Astrocyte (in vitro differentiated cells and primary cell): ENCODE results near the gene NCEH1. TPM values are rescaled to one million over a fixed set of nuclear protein-coding genes. Genes with fewer than 3 reads are reported as not detected.

Experiments used
- DNase-seq: peaks from one replicate; pipeline ENCODE4 v3.0.0-alpha.2; 2010; ENCODE audit warnings: low read depth
- FAIRE-seq: peaks from 2 replicates; lab custom pipeline; 2011; peaks lifted over from hg19 to GRCh38; lab: Jason Lieb, UNC
- H2AFZ ChIP-seq: 2 replicates; pipeline ENCODE4 v1.6.0; 2012; ENCODE audit warnings: low read depth, low read length, inconsistent platforms
- H3K27ac ChIP-seq: 2 replicates; pipeline ENCODE4 v1.5.1; 2011; ENCODE audit warnings: low read depth, low read length, inconsistent platforms
- H3K27me3 ChIP-seq: 2 replicates; pipeline ENCODE4 v1.6.0; 2011; ENCODE audit warnings: low read length, inconsistent platforms; ENCODE audit not compliant: insufficient read depth
- H3K36me3 ChIP-seq: 2 replicates; pipeline ENCODE4 v1.5.1; 2011; ENCODE audit warnings: low read length, inconsistent platforms; ENCODE audit not compliant: insufficient read depth
- H3K4me1 ChIP-seq: 2 replicates; pipeline ENCODE4 v1.5.1; 2011; ENCODE audit warnings: low read length, inconsistent platforms; ENCODE audit not compliant: insufficient read depth
- H3K4me2 ChIP-seq: 2 replicates; pipeline ENCODE4 v1.6.0; 2012; ENCODE audit warnings: low read length, inconsistent platforms
- H3K4me3 ChIP-seq: 2 replicates; pipeline ENCODE4 v1.5.1; 2011; ENCODE audit warnings: low read depth, mild to moderate bottlenecking, low read length, inconsistent platforms; ENCODE audit not compliant: insufficient read depth
- H3K79me2 ChIP-seq: 2 replicates; pipeline ENCODE4 v1.6.0; 2012; ENCODE audit warnings: mild to moderate bottlenecking, low read length, inconsistent platforms; ENCODE audit not compliant: insufficient read depth
- H3K9ac ChIP-seq: 2 replicates; pipeline ENCODE4 v1.6.0; 2012; ENCODE audit warnings: mild to moderate bottlenecking, low read length, inconsistent platforms
- H3K9me3 ChIP-seq: 2 replicates; pipeline ENCODE4 v1.5.1; 2012; ENCODE audit warnings: low read depth, mild to moderate bottlenecking, low read length, inconsistent platforms; ENCODE audit not compliant: insufficient read depth
- H4K20me1 ChIP-seq: 2 replicates; pipeline ENCODE4 v1.6.0; 2012; ENCODE audit warnings: low read length, inconsistent platforms; ENCODE audit not compliant: insufficient read depth
- H3K27ac Mint-ChIP-seq: one replicate; pipeline ENCODE4 v1.8.0; 2021; ENCODE audit warnings: mild to moderate bottlenecking, mixed read lengths; ENCODE audit not compliant: unreplicated experiment
- H3K27me3 Mint-ChIP-seq: one replicate; pipeline ENCODE4 v1.8.0; 2021; ENCODE audit warnings: low read depth, mixed read lengths; ENCODE audit not compliant: unreplicated experiment
- H3K36me3 Mint-ChIP-seq: one replicate; pipeline ENCODE4 v1.8.0; 2021; ENCODE audit warnings: low read depth, mixed read lengths; ENCODE audit not compliant: unreplicated experiment
- H3K4me1 Mint-ChIP-seq: one replicate; pipeline ENCODE4 v1.8.0; 2021; ENCODE audit warnings: low read depth, mixed read lengths; ENCODE audit not compliant: unreplicated experiment
- H3K4me3 Mint-ChIP-seq: one replicate; pipeline ENCODE4 v1.8.0; 2021; ENCODE audit warnings: mild to moderate bottlenecking, moderate library complexity, mixed read lengths; ENCODE audit not compliant: unreplicated experiment
- H3K9me3 Mint-ChIP-seq: one replicate; pipeline ENCODE4 v1.8.0; 2021; ENCODE audit warnings: mild to moderate bottlenecking, mixed read lengths; ENCODE audit not compliant: unreplicated experiment
- EZH2 ChIP-seq: IDR thresholded peaks from 2 replicates; pipeline ENCODE4 v1.6.1; 2012; ENCODE audit warnings: mild to moderate bottlenecking, low read length, inconsistent platforms; ENCODE audit not compliant: insufficient read depth
- total RNA-seq: library from RNA; stranded (reverse); gene quantifications from 2 replicates; pipeline ENCODE4 v1.2.1, GENCODE V29; 2021
- TF ChIP-seq, protein P1 (sequence below): IDR thresholded peaks from 2 replicates; pipeline ENCODE4 v1.5.1; 2011; ENCODE audit warnings: low read depth, mild to moderate bottlenecking, inconsistent platforms, low read length, moderate library complexity; ENCODE audit not compliant: insufficient read depth

The NCEH1 gene
- total RNA-seq, 1 donor from 2014 or later = 14.1 TPM

DNA sequence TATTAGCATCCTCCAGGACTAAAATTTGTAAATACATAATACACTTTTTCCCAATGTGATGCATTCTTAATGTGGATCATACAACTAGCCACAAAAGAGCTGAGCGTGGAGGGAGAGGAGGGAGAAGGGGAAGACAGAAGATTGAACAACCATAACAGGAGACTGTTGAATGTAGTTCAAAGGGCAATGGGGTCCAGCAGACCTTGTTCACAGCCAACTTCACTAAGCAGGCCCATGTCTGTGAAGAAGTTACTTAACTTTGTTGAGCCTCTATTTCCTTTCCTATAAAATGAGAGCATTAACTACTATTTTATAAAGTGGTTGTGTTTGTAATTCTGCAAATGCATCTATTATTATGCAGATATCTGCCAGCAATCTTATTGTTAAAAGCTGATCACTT is 13.3 kb downstream of the NCEH1 start:
- no peaks in the 10 kb centered on the region for H3K4me1 ChIP-seq
- Mint-ChIP-seq H3K27ac (no peak overlapping the region), H3K27me3 (no peaks in the 10 kb centered on the region), H3K4me1 (no peaks in the 10 kb centered on the region), H3K9me3 (no peaks in the 10 kb centered on the region), H3K4me3 (no peak overlapping the region), H3K36me3 (no peaks in the 10 kb centered on the region)
- H3K79me2 ChIP-seq = peaks cover 95% of the 10 kb centered on the region
- no peaks in the 10 kb centered on the region for H3K27me3 ChIP-seq
- no peak overlapping the region for H3K4me3 ChIP-seq
- peaks cover 36% of the 10 kb centered on the region for H4K20me1 ChIP-seq
- H3K36me3 ChIP-seq = no peaks in the 10 kb centered on the region
- no peaks in the 10 kb centered on the region for H3K9me3 ChIP-seq
- DNase-seq (no peak), FAIRE-seq (no peak)
- H2AFZ ChIP-seq = no peak overlapping the region
- no peak for TF ChIP-seq EZH2
- TF ChIP-seq, protein P1, sequence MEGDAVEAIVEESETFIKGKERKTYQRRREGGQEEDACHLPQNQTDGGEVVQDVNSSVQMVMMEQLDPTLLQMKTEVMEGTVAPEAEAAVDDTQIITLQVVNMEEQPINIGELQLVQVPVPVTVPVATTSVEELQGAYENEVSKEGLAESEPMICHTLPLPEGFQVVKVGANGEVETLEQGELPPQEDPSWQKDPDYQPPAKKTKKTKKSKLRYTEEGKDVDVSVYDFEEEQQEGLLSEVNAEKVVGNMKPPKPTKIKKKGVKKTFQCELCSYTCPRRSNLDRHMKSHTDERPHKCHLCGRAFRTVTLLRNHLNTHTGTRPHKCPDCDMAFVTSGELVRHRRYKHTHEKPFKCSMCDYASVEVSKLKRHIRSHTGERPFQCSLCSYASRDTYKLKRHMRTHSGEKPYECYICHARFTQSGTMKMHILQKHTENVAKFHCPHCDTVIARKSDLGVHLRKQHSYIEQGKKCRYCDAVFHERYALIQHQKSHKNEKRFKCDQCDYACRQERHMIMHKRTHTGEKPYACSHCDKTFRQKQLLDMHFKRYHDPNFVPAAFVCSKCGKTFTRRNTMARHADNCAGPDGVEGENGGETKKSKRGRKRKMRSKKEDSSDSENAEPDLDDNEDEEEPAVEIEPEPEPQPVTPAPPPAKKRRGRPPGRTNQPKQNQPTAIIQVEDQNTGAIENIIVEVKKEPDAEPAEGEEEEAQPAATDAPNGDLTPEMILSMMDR = no peak
- no peak overlapping the region for H3K4me2 ChIP-seq
- H3K9ac ChIP-seq = no peak overlapping the region
- no peak overlapping the region for H3K27ac ChIP-seq

DNA sequence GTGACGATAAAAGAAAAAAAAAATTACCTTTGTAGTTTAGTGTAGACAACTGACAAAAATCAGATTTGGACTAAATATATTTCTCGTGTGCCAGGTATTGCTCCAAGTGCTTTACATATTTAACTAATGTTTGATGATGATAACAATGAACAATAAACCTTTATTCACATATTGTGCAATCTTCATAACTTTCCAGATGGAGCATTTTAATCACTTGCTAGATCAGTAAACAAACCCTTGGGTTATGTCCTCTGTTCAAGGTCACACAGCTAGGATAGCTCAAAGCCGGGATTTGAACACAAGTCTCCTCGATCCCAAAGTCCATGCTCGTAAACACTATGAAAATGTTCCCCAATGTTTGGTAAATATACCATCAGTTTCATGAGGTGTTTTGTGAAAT is 14.5 kb downstream of the NCEH1 start:
- TF ChIP-seq EZH2 = no peak
- TF ChIP-seq, protein P1 = no peak
- H3K4me2 ChIP-seq = no peak overlapping the region
- no peaks in the 10 kb centered on the region for H3K27me3 Mint-ChIP-seq
- H3K4me1 ChIP-seq = no peaks in the 10 kb centered on the region
- H4K20me1 ChIP-seq = peaks cover 29% of the 10 kb centered on the region
- H2AFZ ChIP-seq = no peak overlapping the region
- H3K79me2 ChIP-seq = peaks cover 93% of the 10 kb centered on the region
- FAIRE-seq (no peak), DNase-seq (no peak)
- H3K36me3 ChIP-seq = no peaks in the 10 kb centered on the region
- no peaks in the 10 kb centered on the region for H3K9me3 Mint-ChIP-seq
- H3K27me3 ChIP-seq = no peaks in the 10 kb centered on the region
- H3K9ac ChIP-seq = no peak overlapping the region
- H3K4me3 Mint-ChIP-seq = no peak overlapping the region
- H3K4me3 ChIP-seq = no peak overlapping the region
- H3K27ac Mint-ChIP-seq = no peak overlapping the region
- H3K4me1 Mint-ChIP-seq = no peaks in the 10 kb centered on the region
- no peak overlapping the region for H3K27ac ChIP-seq
- no peaks in the 10 kb centered on the region for H3K9me3 ChIP-seq
- H3K36me3 Mint-ChIP-seq = no peaks in the 10 kb centered on the region

DNA sequence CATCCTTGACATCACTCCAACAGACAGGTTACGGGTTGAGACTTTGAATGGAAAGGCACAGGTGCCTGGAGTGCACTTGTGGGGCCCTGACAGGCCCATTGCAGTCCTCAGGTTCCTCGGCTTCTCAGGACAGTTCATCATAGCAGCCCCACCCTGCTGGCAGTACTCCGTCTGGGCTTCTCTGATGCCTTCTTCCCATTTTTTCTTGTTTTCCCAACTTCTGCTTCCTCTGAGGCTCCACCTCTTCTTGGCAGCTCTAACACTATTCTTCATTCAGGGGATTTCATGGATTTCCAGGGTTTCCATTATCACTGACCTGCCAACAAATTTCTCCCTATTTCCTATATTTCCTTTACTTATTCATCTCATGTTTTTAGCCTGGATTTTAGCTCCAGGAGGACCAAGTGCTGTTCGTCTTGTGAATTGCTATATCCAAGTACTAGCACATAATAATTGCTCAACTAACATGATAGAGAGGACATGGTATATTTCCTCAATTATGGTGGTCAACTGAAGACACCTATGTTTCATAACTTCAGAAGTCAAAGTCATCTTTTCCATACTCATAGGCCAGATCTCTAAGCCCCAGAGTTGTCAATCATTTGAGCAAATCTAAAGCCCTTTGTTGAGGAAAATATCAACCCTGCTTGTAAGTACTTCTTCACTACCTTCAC is 16.2 kb downstream of the NCEH1 start:
- Histone ChIP-seq H3K79me2 (peaks cover 90% of the 10 kb centered on the region), H3K4me1 (no peaks in the 10 kb centered on the region), H3K36me3 (no peaks in the 10 kb centered on the region), H3K27ac (no peak overlapping the region), H3K9ac (no peak overlapping the region), H3K4me3 (no peak overlapping the region), H4K20me1 (peaks cover 27% of the 10 kb centered on the region), H3K27me3 (no peaks in the 10 kb centered on the region), H3K9me3 (no peaks in the 10 kb centered on the region), H2AFZ (no peak overlapping the region), H3K4me2 (no peak overlapping the region)
- FAIRE-seq (no peak), DNase-seq (no peak)
- TF ChIP-seq EZH2 = no peak
- TF ChIP-seq, protein P1 = no peak
- Mint-ChIP-seq H3K27me3 (no peaks in the 10 kb centered on the region), H3K36me3 (no peaks in the 10 kb centered on the region), H3K4me1 (no peaks in the 10 kb centered on the region), H3K27ac (no peak overlapping the region), H3K9me3 (no peaks in the 10 kb centered on the region), H3K4me3 (no peak overlapping the region)
